ENCODE data around the gene PTPRG.
"Not testable (repeated sequence)": the region's sequence is repeated elsewhere in the genome, so short reads cannot be mapped to it uniquely, and the experiment has no call there.

The PTPRG gene

GRCh38 chr3:61687663-61688306, 126.4 kb downstream of the PTPRG start:
- DNase-seq = no peak

DNA sequence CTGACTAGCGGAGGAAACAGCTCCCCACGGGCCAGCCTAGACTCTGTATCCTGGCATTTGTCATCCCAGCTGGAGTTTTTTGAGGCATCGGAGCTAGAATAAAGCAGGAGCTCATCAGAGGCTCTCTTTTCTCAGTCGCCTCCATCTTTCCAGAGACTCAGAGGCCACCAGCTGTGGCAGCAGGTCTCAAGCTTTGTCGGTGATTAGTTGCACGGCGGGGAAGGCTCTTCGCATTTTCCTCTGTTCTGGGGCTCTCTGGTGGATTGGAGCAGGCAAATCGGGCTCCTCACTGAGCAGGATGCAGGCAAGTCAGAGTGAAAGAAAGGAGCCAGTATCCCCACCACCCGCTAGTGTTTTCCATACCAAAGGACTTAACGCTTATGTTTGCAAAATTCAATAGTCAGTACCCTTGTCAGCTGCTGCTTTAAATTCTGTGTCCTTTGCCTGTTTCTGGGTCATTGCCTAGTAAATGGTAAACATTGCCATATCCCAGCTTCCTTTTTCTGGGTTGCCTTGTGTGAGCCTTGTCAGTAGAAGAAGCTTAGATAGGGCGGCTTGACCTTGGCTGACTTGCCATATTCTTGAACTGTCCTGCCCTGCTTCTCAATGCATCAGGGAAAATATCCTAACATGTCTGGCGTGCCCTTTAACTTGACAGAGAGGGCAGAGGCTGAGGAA, 127.1 kb downstream of the PTPRG start:
- no peak for DNase-seq

DNA sequence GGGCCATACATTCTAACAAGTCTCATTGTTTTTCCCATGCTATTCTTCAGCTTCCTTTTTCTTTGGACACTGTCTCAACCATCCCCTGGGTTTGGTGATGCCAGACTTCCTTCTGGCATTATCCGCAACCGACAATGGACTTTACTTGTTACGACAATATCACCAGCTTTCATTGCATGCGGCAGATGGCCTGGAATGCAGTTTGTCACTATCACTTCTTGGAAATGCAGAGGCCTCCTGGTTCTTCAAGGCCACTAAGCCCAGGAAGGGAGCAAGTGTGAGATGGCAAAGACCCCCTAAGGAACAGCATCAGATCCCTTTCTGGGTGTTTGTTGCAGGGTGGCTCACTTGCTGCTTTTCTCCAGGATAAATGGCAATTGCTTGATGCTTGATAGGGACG, 128.6 kb downstream of the PTPRG start:
- DNase-seq = no peak

DNA sequence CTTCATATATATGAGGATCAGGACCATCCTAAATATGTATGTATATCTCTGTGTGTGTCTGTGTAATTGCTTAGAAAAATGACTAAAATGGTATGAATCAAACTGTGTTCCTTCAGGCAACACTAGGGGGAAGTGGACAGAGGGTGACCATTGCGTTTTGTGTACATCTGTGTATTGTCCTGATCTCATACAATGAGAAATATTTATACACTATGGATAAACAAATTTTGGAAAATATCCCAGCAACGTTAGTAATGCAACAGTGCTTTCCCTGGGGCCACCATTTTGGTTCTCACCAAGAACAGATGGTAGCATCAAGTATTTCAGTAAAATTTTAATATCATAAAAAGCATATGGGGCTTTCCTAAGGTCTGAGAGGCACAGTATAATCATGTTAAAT, 130.1 kb downstream of the PTPRG start:
- DNase-seq = no peak

GRCh38 chr3:61697301-61697700, 135.9 kb downstream of the PTPRG start:
- DNase-seq = no peak

DNA sequence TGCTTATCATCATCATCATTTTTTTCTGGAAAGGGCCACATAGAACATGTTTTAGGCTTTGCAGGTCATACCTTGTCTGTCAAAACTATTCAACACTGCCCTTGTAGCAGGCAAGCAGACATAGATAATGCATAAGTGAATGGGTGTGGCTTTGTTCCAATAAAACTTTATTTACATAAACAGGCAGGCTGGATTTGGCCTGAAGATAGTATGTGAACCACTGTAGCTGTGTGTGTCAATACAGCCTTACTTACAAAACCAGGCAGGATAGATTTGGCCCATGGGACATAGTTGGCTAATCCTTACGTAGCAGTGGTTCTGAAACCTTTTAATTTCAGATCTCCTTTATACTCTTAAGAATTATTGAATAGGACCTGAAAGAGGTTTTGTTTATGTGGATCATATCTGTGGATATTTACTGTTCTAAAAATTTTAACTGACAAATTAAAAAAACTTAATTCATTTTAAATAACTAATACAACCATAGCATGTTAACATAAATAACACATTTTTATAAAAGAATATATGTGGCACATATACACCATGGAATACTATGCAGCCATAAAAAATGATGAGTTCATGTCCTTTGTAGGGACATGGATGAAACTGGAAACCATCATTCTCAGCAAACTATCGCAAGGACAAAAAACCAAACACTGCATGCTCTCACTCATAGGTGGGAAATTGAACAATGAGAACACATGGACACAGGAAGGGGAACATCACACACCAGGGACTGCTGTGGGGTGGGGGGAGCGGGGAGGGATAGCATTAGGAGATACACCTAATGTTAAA, 137.1 kb downstream of the PTPRG start:
- not testable (repeated sequence) for DNase-seq

DNA sequence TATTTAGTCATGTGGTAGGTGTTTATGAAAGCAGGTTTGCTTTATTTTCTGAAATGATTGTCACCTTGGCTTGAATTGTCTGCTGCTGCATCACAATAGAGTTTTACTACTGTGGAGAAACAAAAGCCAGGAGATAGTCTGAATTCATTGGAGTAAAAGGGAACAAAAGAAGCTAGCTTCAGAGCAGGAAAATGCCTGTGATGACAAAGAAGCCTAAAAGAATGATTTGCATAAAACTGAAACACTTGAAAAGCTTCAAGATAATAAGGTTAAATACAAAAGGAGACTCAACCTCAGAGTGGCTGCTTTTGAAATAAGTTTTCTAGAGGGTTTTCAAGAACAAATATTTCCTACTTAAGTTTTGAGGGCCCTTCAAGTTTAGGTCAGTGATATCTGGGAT, 138.3 kb downstream of the PTPRG start:
- no peak for DNase-seq

DNA sequence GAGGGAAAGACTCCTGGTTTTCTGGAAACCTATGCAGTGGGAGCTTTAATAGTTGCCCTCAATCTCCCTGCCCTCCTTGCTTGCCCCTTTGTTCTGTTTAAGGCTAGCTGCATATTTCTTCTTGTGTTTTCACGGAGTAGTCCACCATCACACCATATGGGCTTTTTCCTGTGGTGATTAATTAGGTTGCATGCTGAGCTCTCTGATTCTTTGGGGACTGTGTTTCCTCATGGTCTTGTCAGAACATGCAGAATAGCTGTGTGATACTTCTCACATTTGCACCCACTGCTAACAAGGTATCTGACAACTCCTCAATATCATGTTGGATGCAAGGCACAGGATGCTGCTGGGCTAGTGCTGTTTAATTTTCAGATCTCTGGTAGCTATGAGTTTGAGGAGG, 139.6 kb downstream of the PTPRG start:
- no peak for DNase-seq

- DNase-seq = no peak
Observed at GRCh38 chr3:61702453-61702852, 141.1 kb downstream of the PTPRG start.

DNA sequence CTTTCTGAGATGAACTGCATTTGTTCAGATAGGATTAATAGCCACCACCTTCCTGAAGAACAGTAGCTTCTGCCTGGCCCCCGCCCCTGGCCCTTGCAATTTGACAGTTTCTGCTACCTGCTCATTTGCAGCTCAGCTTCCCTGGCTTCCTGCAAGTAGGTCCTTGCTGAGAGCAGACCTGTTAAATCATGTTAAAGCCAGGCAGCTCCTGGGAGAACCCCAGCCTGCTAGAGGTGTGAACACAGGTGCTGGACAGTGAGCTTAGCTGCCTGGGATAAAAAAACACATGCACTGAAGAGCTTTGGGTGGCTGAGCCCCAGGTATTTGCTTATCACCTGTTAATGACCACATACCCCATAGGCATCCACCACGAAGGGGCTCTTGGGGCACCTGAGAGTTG, 143.4 kb downstream of the PTPRG start:
- DNase-seq = no peak

DNA sequence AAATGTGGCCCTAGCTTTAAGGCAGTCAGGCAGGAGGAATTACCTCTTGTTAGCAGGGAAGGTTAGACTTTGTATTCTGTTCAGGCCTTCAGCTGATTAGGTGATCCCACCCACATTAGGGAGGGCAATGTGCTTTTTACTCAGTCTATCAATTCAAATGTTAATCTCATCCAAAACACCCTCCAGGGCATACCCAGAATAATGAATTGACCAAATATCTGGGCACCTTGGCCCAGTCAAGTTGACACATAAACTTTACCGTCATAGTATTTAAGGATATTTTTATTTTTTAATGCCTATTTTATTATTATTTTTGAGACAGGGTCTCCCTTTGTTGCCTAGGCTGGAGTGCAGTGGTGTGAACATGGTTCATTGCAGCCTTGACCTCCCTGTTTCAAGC, 146.1 kb downstream of the PTPRG start:
- no peak for DNase-seq

DNA sequence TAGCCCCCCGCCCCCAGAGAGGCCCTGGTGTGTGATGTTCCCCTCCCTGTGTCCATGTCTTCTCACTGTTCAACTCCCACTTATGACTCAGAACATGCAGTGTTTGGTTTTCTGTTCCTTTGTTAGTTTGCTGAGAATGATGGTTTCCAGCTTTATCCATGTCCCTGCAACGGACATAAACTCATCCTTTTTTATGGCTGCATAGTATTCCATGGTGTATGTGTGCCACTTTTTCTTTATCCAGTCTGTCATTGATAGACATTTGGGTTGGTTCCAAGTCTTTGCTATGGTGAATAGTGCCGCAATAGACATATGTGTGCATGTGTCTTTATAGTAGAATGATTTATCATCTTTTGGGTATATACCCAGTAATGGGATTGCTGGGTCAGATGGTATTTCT, 149.5 kb downstream of the PTPRG start:
- DNase-seq = not testable (repeated sequence)

DNA sequence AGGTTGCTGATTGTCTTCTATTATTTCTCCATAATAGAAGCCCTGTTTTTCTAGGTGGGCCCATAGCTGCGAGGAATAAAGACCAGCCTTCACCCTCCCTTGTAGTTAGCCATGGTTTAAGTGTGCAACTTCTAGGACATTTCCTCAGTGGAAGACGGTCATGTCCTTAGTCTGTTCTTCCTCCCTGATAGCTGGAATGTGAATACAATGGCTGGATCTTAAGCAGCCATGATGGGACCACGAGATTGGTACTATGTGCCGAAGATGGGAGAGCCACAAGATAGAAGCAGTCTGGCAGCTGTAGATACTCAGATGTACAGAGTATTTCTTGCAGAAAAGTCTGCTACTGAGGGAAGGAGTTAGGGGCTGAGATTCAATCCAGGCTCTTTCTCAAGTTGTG, 152.9 kb downstream of the PTPRG start:
- DNase-seq = no peak

GRCh38 chr3:61715886-61716527, 154.6 kb downstream of the PTPRG start:
- no peak for DNase-seq

GRCh38 chr3:61716693-61717092, 155.3 kb downstream of the PTPRG start:
- DNase-seq = not testable (repeated sequence)

DNA sequence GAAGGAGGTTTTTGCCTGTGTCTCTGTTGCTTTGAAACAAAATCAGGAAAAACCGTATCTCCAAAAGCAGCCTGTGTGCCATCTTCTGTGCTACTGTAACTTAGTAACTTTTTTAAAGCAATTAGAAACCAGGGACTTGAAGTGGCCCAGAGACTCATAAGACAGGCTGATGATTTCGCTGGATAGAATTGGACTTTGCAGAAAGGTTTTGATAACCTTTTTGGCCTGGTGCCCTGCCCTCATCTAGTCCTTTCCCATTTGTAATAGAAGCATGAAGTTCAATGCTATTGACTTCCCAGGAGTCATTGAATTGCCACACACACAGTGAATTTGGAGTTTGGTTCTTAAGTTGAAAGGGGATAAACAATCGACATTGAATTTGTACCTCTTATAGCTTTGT, 157.2 kb downstream of the PTPRG start:
- no peak for DNase-seq

DNA sequence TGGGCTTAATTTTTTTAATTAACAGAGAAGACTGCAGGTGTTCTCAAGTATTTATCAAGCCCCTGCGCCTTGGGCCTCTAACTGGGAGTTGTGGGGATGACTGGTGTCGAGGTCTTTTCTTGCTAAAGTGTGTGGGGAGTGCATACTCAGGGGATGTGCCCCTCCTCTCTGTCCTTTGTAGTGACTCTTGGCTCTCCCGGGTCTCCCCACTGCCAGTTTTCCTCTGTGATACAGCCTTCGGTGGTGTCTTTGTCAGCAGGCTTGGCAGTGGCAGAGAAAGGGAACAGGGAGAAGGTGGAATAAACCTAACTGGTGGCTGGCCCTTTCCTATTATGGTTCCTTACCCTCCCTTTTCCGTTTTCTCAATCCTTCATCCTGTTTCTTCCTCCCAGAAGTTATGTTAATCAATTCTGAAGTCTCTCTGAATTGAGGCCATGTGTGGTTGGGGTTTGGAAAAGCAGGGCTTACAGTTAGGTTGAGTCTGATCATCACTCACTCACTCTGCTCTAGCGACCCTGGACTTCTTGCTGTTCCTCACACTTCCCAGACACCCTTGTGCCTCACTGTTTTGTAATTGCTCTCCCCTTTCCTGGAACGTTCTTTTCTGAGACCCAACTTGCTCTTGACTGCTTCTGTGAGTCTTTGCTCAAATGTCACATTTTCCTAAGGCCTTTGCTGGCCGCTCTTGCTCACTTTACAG, 158.1 kb downstream of the PTPRG start:
- no peak for DNase-seq

DNA sequence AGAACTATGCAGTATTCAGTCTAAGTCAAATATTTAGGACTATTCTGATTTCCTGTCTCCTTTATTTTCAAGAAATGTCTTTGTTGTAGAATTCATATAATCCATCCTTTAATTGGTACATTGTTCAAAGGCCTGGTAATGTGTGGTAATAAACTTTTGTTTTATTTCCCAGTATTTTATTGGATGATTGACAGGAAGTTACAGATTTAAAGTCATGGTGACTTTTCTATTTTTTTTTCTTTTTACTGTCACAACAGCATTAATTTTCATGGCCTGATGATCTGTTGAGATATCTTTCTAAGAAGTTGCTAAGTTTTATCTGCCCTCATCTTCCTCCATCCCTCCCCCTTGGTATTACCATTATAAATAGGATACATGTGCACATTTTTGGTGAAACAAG, 161.7 kb downstream of the PTPRG start:
- DNase-seq = no peak

- no peak for DNase-seq
Observed at GRCh38 chr3:61724183-61724582, 162.8 kb downstream of the PTPRG start.

GRCh38 chr3:61724801-61725200, 163.4 kb downstream of the PTPRG start:
- DNase-seq = no peak

DNA sequence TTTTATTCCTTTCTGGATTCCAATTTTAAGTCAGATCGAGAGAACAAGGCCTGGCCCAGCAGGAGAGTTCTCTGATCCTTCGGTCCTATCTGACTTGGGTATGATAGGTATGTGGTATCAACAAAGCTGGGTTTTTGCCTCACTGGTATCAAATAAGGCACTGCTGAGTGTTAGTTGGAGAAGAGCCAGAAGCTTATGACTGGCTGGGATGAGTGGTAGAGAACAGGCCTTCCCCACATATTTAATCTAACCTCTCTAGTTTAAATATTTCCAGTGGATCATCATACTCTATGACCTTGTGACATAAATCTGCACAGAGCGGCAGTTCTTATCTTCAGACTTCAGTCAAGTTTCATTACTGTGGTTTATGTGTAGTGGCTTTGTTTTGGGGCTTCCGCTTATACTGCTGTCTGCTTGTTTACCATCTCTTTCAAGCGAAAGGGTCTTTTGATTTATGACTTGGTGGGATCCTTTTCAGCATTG, 164.5 kb downstream of the PTPRG start:
- DNase-seq = no peak

GRCh38 chr3:61727435-61727834, 166.1 kb downstream of the PTPRG start:
- no peak for DNase-seq

Measured in suppressor macrophage (primary cell).